SK-N-SH (cell line): ENCODE measurements around the gene SLC13A2. TPM values are rescaled to one million over a fixed set of nuclear protein-coding genes. Genes with fewer than 3 reads are reported as not detected.
"Not testable (repeated sequence)": the region's sequence is repeated elsewhere in the genome, so short reads cannot be mapped to it uniquely, and the experiment has no call there.

Experiments used
- CTCF ChIA-PET: fragments of 300-600, 350-600 bp; formaldehyde crosslinking; extraction: SDS; loops from one replicate; lab custom pipeline; 2021; lab: Yijun Ruan, JAX
- POLR2A ChIA-PET: fragments of 350-600 bp; sonication (Branson Sonifier 250); formaldehyde crosslinking; extraction: SDS; loops from one replicate; lab custom pipeline; 2020; ENCODE audit warnings: antibody characterized with exemption, inconsistent platforms; lab: Yijun Ruan, JAX
- DNase-seq: peaks from one replicate; pipeline ENCODE4 v3.0.0; 2012
- H2AFZ ChIP-seq: fragments of 200-600 bp; sonication (generic); 2 replicates; pipeline ENCODE4 v1.8.1; 2016; ENCODE audit warnings: antibody characterized with exemption, mild to moderate bottlenecking, low read depth
- H3F3A ChIP-seq: fragments of 200-600 bp; sonication (generic); replicated peaks from 2 replicates; pipeline ENCODE3; 2016; ENCODE audit warnings: antibody characterized with exemption, mild to moderate bottlenecking; ENCODE audit not compliant: insufficient read depth
- H3K27ac ChIP-seq, 2 experiments: fragments of 200-500 bp in 1 of 2; fragments of 200-600 bp in 1 of 2; sonication (Bioruptor generic) in 1 of 2; sonication (generic), shearing (Covaris generic) in 1 of 2; 2 replicates each; pipeline versions ENCODE4 v1.5.1 to v1.6.1; 2014 to 2016; ENCODE audit warnings: low read depth in 2 of 2, inconsistent platforms in 1 of 2, low read length in 1 of 2, mild to moderate bottlenecking in 1 of 2, mixed read lengths in 1 of 2
- H3K27me3 ChIP-seq: fragments of 200-600 bp; sonication (generic), shearing (Covaris generic); 2 replicates; pipeline ENCODE4 v1.6.1; 2016; ENCODE audit warnings: mixed run types; ENCODE audit not compliant: insufficient read depth
- H3K36me3 ChIP-seq, 2 experiments: fragments of 200-500 bp in 1 of 2; fragments of 200-600 bp in 1 of 2; sonication (Bioruptor generic) in 1 of 2; sonication (generic) in 1 of 2; replicated peaks in 1 of 2; 2 replicates each; pipeline versions ENCODE3 to v1.5.1; 2014 to 2016; ENCODE audit warnings: low read length in 1 of 2, mild to moderate bottlenecking in 1 of 2; ENCODE audit not compliant: insufficient read depth in 2 of 2, control insufficient read depth in 1 of 2
- H3K4me1 ChIP-seq, 2 experiments: fragments of 200-500 bp in 1 of 2; fragments of 200-600 bp in 1 of 2; sonication (Bioruptor generic) in 1 of 2; sonication (generic), shearing (Covaris generic) in 1 of 2; 2 replicates each; pipeline versions ENCODE4 v1.5.1 to v1.6.1; 2014 to 2016; ENCODE audit warnings: low read depth in 1 of 2, low read length in 1 of 2, mixed run types in 1 of 2; ENCODE audit not compliant: insufficient read depth in 2 of 2, control insufficient read depth in 1 of 2
- H3K4me2 ChIP-seq: fragments of 200-600 bp; sonication (generic), shearing (Covaris generic); 2 replicates; pipeline ENCODE4 v1.6.1; 2017; ENCODE audit warnings: mixed run types
- H3K4me3 ChIP-seq, 2 experiments: fragments of 200-500 bp in 1 of 2; fragments of 200-600 bp in 1 of 2; sonication (Bioruptor generic) in 1 of 2; sonication (generic), shearing (Covaris generic) in 1 of 2; 2 replicates each; pipeline versions ENCODE4 v1.5.1 to v1.8.1; 2014 to 2016; ENCODE audit warnings: low read depth in 2 of 2, inconsistent platforms in 1 of 2, low read length in 1 of 2, mild to moderate bottlenecking in 1 of 2, mixed read lengths in 1 of 2, moderate library complexity in 1 of 2
- H3K79me2 ChIP-seq: fragments of 200-600 bp; sonication (generic); 2 replicates; pipeline ENCODE4 v1.8.1; 2017; ENCODE audit warnings: mild to moderate bottlenecking; ENCODE audit not compliant: insufficient read depth
- H3K9ac ChIP-seq: fragments of 200-600 bp; sonication (generic); 2 replicates; pipeline ENCODE4 v1.6.1; 2017; ENCODE audit warnings: mixed run types
- H3K9me2 ChIP-seq: fragments of 200-600 bp; sonication (generic); 2 replicates; pipeline ENCODE4 v1.6.1; 2017; ENCODE audit warnings: mixed run types
- H3K9me3 ChIP-seq: fragments of 200-600 bp; sonication (generic); 2 replicates; pipeline ENCODE4 v1.6.1; 2017; ENCODE audit warnings: mixed run types, mild to moderate bottlenecking, moderate library complexity
- H4K20me1 ChIP-seq: fragments of 200-600 bp; sonication (generic); 2 replicates; pipeline ENCODE4 v1.6.1; 2017; ENCODE audit warnings: mild to moderate bottlenecking, mixed run types; ENCODE audit not compliant: insufficient read depth
- EP300 ChIP-seq, 2 experiments: IDR thresholded peaks; 2 replicates each; pipeline versions ENCODE4 v1.4.0 to v1.6.1; 2012; ENCODE audit warnings: borderline replicate concordance in 1 of 2, low read depth in 1 of 2, low read length in 1 of 2
- FOSL2 ChIP-seq: IDR thresholded peaks from 2 replicates; pipeline ENCODE4 v1.4.0; 2012; ENCODE audit warnings: low read depth, mild to moderate bottlenecking, moderate library complexity, borderline replicate concordance
- FOXJ3 ChIP-seq: sonication (generic); formaldehyde crosslinking; IDR thresholded peaks from 2 replicates; pipeline ENCODE4 v1.5.1; 2020; ENCODE audit warnings: mild to moderate bottlenecking, missing genetic modification reagents
- MXI1 ChIP-seq: IDR thresholded peaks from 2 replicates; pipeline ENCODE4 v1.6.1; 2012; ENCODE audit warnings: mild to moderate bottlenecking, low read depth, low read length, improper control_type of control experiment
- NFIC ChIP-seq: IDR thresholded peaks from 2 replicates; pipeline ENCODE4 v1.4.0; 2012; ENCODE audit warnings: borderline replicate concordance
- NRF1 ChIP-seq: IDR thresholded peaks from 2 replicates; pipeline ENCODE4 v1.6.1; 2012; ENCODE audit warnings: low read depth, mild to moderate bottlenecking, low read length
- RCOR1 ChIP-seq: fragments of 150-350 bp; IDR thresholded peaks from 2 replicates; pipeline ENCODE4 v1.6.1; 2017; ENCODE audit warnings: antibody characterized with exemption, low read length
- REST ChIP-seq: IDR thresholded peaks from 2 replicates; pipeline ENCODE4 v1.6.1; 2012; ENCODE audit warnings: mild to moderate bottlenecking, low read depth, low read length, moderate library complexity
- RFX5 ChIP-seq: IDR thresholded peaks from 2 replicates; pipeline ENCODE4 v1.6.1; 2012; ENCODE audit warnings: mild to moderate bottlenecking, improper control_type of control experiment, low read length
- SIN3A ChIP-seq: IDR thresholded peaks from 2 replicates; pipeline ENCODE4 v1.6.1; 2012; ENCODE audit warnings: low read depth, mild to moderate bottlenecking, low read length, moderate library complexity, borderline replicate concordance
- SMC3 ChIP-seq: IDR thresholded peaks from 2 replicates; pipeline ENCODE4 v1.6.1; 2012; ENCODE audit warnings: low read depth, low read length, improper control_type of control experiment
- TAF1 ChIP-seq: IDR thresholded peaks from 2 replicates; pipeline ENCODE4 v1.6.1; 2012; ENCODE audit warnings: low read depth, mild to moderate bottlenecking, low read length, moderate library complexity, borderline replicate concordance
- WGBS: methylation state at CpG from one replicate; pipeline ENCODE4 v1.1.6; 2017; ENCODE audit warnings: low lambda C conversion rate; 5-methylcytosine and 5-hydroxymethylcytosine counted together
- polyA plus RNA-seq, 3 experiments: library from polyadenylated mRNA; depleted of rRNA; stranded (reverse); fragments of >200 nt; gene quantifications; 2 replicates each; pipeline ENCODE4 v1.2.3, GENCODE V29; 2012
- TF ChIP-seq, protein P1 (sequence below): IDR thresholded peaks from 2 replicates; pipeline ENCODE4; 2012
- TF ChIP-seq, protein P2 (sequence below): fragments of 200-600 bp; sonication (generic); IDR thresholded peaks from 2 replicates; pipeline ENCODE4 v1.6.1; 2017; ENCODE audit warnings: antibody characterized with exemption, mild to moderate bottlenecking, moderate library complexity
- TF ChIP-seq, protein P3 (sequence below): IDR thresholded peaks from 2 replicates; pipeline ENCODE4 v1.4.0; 2012; ENCODE audit warnings: low read depth, borderline replicate concordance

The SLC13A2 gene
- polyA plus RNA-seq, 1 of the 3 experiments (the other 2 are of a cell fraction): not detected

DNA sequence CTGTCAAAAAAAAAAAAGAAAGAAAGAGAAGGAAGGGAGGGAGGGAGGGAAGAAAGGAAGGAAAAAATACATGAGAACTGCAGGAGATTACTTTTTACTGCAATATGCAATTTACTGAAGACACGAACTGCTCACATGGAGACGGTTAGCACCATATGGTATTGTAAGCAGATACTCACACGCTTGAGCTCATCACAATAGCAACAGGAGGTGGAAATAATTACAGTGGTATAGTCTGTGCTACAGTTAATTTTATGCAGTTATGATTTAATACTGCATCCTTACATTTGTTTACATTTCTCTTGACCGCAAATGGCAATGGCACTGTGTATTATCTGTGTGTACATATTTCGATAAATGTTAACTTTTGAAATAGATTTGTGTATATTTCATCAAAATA, 46.1 kb upstream of the SLC13A2 start:
- H3K9me2 ChIP-seq: no peaks in the 10 kb centered on the region
- H3K27me3 ChIP-seq: no peaks in the 10 kb centered on the region; the same call in 1 of the 2 replicates
- no peak overlapping the region for H3K4me3 ChIP-seq
- no peak overlapping the region for H3K9ac ChIP-seq
- ChIA-PET CTCF (interaction anchor here (2.0 kb wide), 1 partner anchor 10 kb away, joined by 13 read pairs; no protein-coding TSS in a partner anchor), POLR2A (no interaction called here)
- no peaks in the 10 kb centered on the region for H4K20me1 ChIP-seq
- H3K9me3 ChIP-seq: no peaks in the 10 kb centered on the region
- H3K27ac ChIP-seq: no peak overlapping the region
- H3K4me1 ChIP-seq: no peaks in the 10 kb centered on the region
- no peak for DNase-seq
- 89% methylated on average over 5 of the region's 5 CpGs for WGBS
- H3F3A ChIP-seq: no peaks in the 10 kb centered on the region
- H3K36me3 ChIP-seq: no peaks in the 10 kb centered on the region
- H3K4me2 ChIP-seq: no peak overlapping the region
- no peaks in the 10 kb centered on the region for H3K79me2 ChIP-seq
- H2AFZ ChIP-seq: no peak overlapping the region
- TF ChIP-seq REST: no peak
- TF ChIP-seq SIN3A: no peak
- no peak for TF ChIP-seq SMC3
- TF ChIP-seq, protein P1, sequence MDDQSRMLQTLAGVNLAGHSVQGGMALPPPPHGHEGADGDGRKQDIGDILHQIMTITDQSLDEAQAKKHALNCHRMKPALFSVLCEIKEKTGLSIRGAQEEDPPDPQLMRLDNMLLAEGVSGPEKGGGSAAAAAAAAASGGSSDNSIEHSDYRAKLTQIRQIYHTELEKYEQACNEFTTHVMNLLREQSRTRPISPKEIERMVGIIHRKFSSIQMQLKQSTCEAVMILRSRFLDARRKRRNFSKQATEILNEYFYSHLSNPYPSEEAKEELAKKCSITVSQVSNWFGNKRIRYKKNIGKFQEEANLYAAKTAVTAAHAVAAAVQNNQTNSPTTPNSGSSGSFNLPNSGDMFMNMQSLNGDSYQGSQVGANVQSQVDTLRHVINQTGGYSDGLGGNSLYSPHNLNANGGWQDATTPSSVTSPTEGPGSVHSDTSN: no peak
- no peak for TF ChIP-seq FOXJ3 (CRISPR knock-in tag)
- TF ChIP-seq RCOR1: no peak
- no peak for TF ChIP-seq EP300 (IDR thresholded peaks at IDR 0.05; ENCODE audit: borderline replicate concordance in 1 of 2, low read depth in 1 of 2, low read length in 1 of 2)
- TF ChIP-seq, protein P2, sequence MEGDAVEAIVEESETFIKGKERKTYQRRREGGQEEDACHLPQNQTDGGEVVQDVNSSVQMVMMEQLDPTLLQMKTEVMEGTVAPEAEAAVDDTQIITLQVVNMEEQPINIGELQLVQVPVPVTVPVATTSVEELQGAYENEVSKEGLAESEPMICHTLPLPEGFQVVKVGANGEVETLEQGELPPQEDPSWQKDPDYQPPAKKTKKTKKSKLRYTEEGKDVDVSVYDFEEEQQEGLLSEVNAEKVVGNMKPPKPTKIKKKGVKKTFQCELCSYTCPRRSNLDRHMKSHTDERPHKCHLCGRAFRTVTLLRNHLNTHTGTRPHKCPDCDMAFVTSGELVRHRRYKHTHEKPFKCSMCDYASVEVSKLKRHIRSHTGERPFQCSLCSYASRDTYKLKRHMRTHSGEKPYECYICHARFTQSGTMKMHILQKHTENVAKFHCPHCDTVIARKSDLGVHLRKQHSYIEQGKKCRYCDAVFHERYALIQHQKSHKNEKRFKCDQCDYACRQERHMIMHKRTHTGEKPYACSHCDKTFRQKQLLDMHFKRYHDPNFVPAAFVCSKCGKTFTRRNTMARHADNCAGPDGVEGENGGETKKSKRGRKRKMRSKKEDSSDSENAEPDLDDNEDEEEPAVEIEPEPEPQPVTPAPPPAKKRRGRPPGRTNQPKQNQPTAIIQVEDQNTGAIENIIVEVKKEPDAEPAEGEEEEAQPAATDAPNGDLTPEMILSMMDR: no peak
- no peak for TF ChIP-seq TAF1
- no peak for TF ChIP-seq NFIC
- TF ChIP-seq MXI1: no peak
- TF ChIP-seq FOSL2: no peak
- no peak for TF ChIP-seq NRF1
- TF ChIP-seq, protein P3, sequence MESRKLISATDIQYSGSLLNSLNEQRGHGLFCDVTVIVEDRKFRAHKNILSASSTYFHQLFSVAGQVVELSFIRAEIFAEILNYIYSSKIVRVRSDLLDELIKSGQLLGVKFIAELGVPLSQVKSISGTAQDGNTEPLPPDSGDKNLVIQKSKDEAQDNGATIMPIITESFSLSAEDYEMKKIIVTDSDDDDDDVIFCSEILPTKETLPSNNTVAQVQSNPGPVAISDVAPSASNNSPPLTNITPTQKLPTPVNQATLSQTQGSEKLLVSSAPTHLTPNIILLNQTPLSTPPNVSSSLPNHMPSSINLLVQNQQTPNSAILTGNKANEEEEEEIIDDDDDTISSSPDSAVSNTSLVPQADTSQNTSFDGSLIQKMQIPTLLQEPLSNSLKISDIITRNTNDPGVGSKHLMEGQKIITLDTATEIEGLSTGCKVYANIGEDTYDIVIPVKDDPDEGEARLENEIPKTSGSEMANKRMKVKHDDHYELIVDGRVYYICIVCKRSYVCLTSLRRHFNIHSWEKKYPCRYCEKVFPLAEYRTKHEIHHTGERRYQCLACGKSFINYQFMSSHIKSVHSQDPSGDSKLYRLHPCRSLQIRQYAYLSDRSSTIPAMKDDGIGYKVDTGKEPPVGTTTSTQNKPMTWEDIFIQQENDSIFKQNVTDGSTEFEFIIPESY: no peak
- no peak for TF ChIP-seq RFX5

DNA sequence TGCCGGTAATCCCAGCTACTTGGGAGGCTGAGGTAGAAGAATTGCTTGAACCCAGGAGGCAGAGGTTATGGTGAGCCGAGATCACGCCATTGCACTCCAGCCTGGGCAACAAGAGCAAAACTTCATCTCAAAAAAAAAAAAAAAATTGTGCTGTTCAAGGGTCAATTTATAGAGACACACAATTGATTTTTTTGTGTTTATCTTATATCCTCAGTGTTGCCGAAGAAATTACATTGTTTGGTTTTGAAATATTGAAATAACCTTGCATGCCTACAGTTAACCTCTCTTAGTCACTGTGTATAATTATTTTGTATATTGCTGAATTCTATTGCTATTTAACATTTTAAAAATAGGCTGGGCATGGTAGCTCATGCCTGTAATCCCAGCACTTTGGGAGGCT, 45.5 kb upstream of the SLC13A2 start:
- H3K27me3 ChIP-seq, H3F3A ChIP-seq, H3K4me1 ChIP-seq, DNase-seq, H4K20me1 ChIP-seq, H2AFZ ChIP-seq, CTCF ChIA-PET, H3K4me3 ChIP-seq, H3K9ac ChIP-seq, H3K9me2 ChIP-seq, H3K27ac ChIP-seq, H3K9me3 ChIP-seq, H3K4me2 ChIP-seq, H3K36me3 ChIP-seq, H3K79me2 ChIP-seq, POLR2A ChIA-PET: not testable (repeated sequence)
- 79% methylated on average over 4 of the region's 4 CpGs for WGBS
